Stomach (tissue), 4 donors: ENCODE data around the gene MCM5.

Experiments
- EP300 ChIP-seq: sonication (generic); formaldehyde crosslinking; IDR thresholded peaks from one replicate; pipeline ENCODE4 v1.6.1; 2017; ENCODE audit warnings: antibody characterized with exemption
- POLR2AphosphoS5 ChIP-seq, 3 donors: sonication (generic); formaldehyde crosslinking; IDR thresholded peaks; one replicate each; pipeline ENCODE4 v1.6.1; 2016; ENCODE audit warnings: antibody characterized with exemption in 3 of 3

- TF ChIP-seq POLR2AphosphoS5 (IDR thresholded peaks at IDR 0.05) (no peak), EP300 (no peak)
These were observed 24.4 kb upstream of the MCM5 start for GRCh38 chr22:35375526-35375925.
